Non-pigmented ciliary epithelial cell (primary cell): Measurements from ENCODE around the gene CPVL.
"Not testable (repeated sequence)": the region's sequence is repeated elsewhere in the genome, so short reads cannot be mapped to it uniquely, and the experiment has no call there.

Experiments
- DNase-seq: peaks from one replicate; pipeline ENCODE4 v3.0.0-alpha.2; 2010; ENCODE audit warnings: low read depth

Gene CPVL

GRCh38 chr7:29116361-29117200 lies 29.8 kb downstream of the CPVL start:
- no peak for DNase-seq

GRCh38 chr7:29115753-29116152 lies 30.6 kb downstream of the CPVL start:
- DNase-seq, result no peak

- DNase-seq, result no peak
Observed at GRCh38 chr7:29115130-29115687, 31.1 kb downstream of the CPVL start.

- not testable (repeated sequence) for DNase-seq
Observed at GRCh38 chr7:29114266-29114665, 32.1 kb downstream of the CPVL start.

- DNase-seq, result peak; percentile 4
Observed at GRCh38 chr7:29113384-29114102, 32.8 kb downstream of the CPVL start.

GRCh38 chr7:29112721-29113120 lies 33.6 kb downstream of the CPVL start:
- DNase-seq, result no peak

- DNase-seq, result no peak
Observed at GRCh38 chr7:29109899-29110298, 36.4 kb downstream of the CPVL start.

- no peak for DNase-seq
Observed at GRCh38 chr7:29109358-29109757, 37.0 kb downstream of the CPVL start.

GRCh38 chr7:29107056-29107455 lies 39.3 kb downstream of the CPVL start:
- no peak for DNase-seq

- no peak for DNase-seq
Observed at GRCh38 chr7:29106669-29106988, 39.7 kb downstream of the CPVL start.

- DNase-seq, result peak; percentile 34
Observed at GRCh38 chr7:29105752-29106668, 40.3 kb downstream of the CPVL start.

- DNase-seq, result no peak
Observed at GRCh38 chr7:29105191-29105590, 41.1 kb downstream of the CPVL start.

- peak; percentile 27 for DNase-seq
Observed at GRCh38 chr7:29102558-29103151, 43.7 kb downstream of the CPVL start.

GRCh38 chr7:29100924-29101323 lies 45.4 kb downstream of the CPVL start:
- no peak for DNase-seq

GRCh38 chr7:29099896-29100847 lies 46.2 kb downstream of the CPVL start:
- no peak for DNase-seq

GRCh38 chr7:29096446-29096730 lies 49.9 kb downstream of the CPVL start:
- no peak for DNase-seq

- no peak for DNase-seq
Observed at GRCh38 chr7:29095631-29096445, 50.5 kb downstream of the CPVL start.

GRCh38 chr7:29093091-29093490 lies 53.2 kb downstream of the CPVL start:
- not testable (repeated sequence) for DNase-seq

GRCh38 chr7:29091715-29092114 lies 54.6 kb downstream of the CPVL start:
- no peak for DNase-seq
